HG03280 (cell line): Measurements from ENCODE around the gene SPATA19.

Source experiments
- ATAC-seq: cut with Tn5 transposase; IDR thresholded peaks from one replicate; pipeline ENCODE4 v1.9.1; 2021; ENCODE audit warnings: mild to moderate bottlenecking, moderate library complexity; ENCODE audit not compliant: unreplicated experiment

Gene SPATA19

DNA sequence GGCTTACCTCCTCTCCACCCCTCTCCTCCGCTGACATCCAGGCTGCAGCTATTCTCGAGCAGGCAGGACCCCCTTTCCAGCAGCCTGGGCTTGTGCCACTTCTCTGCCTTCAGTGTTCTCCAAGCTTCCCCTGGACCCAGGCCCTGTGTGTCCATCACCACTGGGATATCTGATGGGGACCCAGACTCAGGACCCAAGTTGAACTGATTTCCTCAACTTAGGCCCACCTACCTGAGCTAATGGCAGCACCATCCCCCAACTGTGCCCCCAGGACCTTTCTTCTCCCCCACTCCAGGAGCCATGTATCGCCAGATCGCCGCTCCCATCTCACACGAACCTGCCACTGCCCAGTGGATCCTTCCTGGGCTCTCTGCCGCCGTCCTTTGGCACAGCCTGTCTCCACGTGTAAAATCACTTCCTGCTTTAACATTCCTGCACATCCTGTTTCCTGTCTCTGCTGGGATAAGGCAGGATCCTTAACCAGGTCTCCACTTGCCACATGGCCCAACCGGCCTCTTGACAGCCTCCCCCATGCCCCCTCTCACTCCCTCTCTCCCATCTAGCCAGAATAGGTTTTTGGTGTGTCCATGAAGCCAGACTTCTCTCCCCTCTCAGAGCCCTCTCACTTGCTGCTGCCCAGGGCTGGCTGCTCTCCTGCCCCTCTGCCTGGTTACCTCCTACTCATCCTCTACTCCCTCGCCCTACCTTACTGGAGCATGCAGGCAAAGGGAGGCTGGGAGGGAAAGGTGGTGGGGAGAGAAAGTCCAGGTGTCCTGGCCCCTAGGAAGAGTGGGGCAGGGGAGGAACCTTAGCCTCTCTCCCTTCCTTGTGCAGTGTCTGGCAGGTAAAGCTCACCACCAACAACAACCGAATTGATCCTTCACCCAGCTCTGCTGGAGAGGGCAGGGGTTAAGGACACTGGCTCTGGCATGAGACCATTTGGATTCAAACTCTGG is 9.4 kb downstream of the SPATA19 start:
- ATAC-seq = no peak

- peak; percentile 70 for ATAC-seq
Measured at GRCh38 chr11:133834682-133835592, 10.4 kb downstream of the SPATA19 start.

- ATAC-seq = no peak
Measured at GRCh38 chr11:133833898-133834681, 11.2 kb downstream of the SPATA19 start.

DNA sequence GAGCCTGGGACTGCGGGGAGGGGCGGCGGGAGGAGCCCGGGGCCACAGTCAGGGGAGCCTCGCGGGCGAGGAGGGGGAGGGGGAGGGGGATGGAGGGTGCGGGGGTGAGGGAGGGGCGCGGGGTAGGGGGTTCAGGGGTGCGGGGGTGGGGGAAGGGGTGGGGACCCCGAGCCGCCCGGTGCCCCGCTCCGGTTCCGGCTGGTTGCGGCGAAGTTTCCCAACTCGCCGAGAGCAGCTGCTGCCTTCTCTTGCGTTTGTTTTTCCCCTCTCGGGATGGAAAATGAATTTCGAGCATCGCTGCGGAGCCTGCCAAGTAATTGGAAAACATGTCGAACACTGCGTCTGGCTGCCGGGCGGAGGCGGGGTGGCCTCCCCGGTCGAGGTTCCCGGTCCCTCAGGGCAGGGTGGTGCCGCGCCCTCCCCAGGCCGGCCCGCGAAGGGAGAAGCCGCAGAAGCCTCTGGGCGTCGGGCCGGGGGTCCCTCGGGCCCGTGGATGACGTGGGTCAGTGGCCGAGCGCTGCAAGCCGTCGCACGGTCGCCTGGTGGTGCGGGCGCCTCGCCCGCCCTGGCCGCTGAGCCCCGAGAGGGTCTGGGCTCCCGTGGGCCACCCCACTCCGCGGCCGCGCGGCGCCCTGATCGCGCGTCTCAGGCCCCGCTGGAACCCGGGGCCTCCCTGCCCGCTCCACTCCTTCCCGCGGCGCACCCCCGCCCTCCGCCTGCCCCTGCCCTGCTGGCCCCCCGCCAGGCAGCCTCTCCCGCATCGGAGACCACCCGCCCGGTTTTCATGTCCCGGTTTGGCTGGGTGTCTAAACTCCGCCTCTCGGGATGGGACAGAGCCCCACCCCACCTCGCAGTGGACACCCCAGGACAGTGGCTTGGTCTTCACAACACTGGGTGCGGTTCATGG is 12.1 kb downstream of the SPATA19 start:
- no peak for ATAC-seq

- no peak for ATAC-seq
Measured at GRCh38 chr11:133832096-133832990, 13.0 kb downstream of the SPATA19 start.

DNA sequence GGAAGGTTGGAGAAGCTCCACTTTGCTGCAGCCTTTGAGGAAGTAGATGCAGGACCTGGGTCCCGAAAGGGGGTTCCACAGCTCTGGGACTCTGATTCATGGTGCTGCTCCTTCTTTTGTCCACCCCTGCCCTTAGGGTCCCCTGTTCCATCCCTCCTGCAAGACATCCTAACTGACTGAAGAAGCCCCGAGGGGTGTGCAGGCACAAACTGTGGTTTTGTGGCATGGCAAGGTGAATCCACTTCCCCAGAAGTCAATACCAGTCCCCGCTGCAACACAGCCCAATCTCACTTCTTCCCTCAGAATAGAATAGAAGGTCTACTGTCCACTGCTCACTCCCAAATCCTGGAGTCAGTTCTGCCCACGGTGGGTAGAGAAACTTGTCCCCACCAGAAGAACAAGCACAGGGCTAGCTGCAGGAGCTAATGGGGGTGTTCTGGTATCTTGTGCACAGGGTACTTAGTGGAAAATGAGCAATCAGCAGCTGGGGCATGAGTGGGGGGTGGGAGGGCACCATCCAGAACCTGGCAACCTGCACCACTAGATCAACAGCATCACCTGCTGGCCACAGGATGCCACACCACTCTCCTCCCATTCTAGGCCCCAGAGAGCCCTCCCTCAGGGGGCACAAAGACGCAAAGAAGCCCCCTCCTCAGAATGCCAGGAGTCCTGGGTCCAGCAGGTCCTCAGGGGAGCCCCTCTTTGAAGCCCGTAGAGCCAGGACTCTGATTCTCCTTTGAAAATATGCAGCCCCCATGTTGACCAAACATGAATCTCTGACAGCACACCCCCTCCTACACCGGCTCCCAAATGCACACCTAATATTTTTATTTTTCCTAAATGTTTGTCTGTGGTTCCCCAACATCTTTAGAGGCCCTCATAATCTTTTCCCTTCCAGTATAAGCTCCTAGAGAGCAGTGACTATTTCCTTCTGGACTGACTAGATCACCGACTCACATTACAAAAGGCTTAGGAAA is 14.1 kb downstream of the SPATA19 start:
- no peak for ATAC-seq

DNA sequence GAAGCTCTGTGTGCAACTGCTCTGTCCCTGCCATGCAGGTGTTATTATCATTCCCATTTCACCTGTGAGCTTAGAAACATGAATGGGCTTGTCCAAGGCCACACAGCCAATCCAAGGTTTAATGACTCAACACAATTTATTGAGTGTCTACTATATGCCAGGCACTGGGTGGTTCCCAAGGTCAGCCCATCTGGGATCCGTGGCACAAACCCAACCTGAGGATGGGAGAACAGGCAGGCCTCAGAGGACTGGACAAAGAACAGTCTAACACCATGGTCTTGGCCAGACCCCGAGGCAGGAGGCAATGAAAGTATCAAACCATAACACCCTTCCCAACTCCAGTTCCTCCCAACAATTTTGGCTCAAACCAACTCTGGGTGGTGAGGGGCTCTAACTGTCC is 15.7 kb downstream of the SPATA19 start:
- no peak for ATAC-seq

- no peak for ATAC-seq
Measured at GRCh38 chr11:133828871-133829270, 16.4 kb downstream of the SPATA19 start.

DNA sequence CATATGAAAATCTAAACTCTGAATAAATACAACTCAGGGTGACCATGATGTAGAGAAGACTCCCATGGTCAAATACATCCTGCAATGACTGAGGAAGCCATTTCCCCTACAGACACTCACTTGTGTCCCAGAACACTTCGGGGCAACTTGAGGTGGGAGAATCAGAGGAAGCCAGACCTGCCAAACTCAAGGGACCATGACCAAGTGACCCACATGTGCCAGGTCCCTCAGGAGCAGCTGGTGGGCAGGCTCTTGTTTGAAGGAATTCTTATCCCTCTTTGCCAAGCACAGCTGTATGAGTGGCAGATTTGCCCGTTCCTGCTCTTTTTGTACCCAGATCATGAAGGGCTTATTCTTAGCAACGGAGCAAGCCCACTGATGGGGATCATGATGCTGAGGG is 17.8 kb downstream of the SPATA19 start:
- no peak for ATAC-seq

DNA sequence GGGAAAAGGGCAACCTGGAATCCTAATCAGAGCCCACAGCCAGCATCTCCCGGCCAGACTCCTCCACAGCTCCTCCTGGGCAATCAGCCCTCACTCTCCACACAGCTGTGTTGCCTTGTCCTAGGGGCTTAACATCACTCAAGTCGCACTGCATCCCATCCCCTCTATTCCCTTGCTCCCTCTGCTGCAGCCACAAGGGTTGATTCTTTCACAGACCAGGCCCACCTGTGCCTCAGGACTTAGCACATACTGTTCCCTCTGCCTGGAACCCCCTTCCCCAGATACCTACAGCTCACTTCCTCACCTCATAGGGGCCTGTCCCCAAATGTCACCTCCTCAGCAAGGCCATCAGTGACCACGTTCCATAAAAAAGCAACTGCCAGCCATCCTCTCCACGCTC is 18.4 kb downstream of the SPATA19 start:
- ATAC-seq = no peak

DNA sequence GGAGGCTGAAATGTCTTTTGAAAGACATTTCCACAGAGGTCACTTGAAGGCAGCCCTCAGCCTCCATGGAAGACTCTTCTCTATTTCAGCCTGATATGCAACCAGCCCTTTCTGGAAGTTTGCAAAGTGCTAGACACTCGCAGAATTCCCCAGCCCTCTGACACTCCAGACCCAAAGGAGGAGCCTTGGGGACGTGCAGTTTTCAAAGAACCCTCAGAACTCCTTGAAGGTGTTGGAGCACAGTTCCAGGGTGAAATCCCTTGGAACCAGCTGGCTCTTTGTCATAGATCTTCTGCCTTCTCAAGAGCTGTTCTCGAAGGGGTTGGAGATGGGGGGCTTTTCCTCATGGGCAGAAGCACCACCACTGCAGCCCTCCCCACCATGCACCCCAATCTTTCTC is 19.6 kb downstream of the SPATA19 start:
- ATAC-seq = no peak

GRCh38 chr11:133825156-133825555 is 20.2 kb downstream of the SPATA19 start:
- no peak for ATAC-seq

DNA sequence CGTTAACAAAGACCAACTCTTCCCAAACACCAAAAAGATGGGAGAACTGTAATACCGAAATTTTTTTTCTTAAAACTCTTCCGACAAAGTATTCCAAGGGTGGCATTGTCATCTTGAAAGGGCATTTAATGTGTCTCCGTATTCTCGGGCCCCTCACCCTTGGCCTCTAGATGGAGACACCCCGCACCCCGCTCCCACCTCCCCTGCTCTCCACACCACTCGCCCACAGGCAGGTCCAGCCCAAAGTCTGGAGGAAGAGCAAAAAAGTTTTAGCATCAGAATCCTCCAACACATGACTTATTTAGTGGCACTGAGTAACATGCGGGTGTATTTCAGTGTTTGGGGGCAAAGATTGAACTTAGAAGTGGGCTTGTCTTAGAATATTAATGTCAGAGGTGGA is 20.7 kb downstream of the SPATA19 start:
- no peak for ATAC-seq

GRCh38 chr11:133823614-133824013 is 21.7 kb downstream of the SPATA19 start:
- ATAC-seq = no peak

- ATAC-seq = no peak
Measured at GRCh38 chr11:133823211-133823610, 22.1 kb downstream of the SPATA19 start.

DNA sequence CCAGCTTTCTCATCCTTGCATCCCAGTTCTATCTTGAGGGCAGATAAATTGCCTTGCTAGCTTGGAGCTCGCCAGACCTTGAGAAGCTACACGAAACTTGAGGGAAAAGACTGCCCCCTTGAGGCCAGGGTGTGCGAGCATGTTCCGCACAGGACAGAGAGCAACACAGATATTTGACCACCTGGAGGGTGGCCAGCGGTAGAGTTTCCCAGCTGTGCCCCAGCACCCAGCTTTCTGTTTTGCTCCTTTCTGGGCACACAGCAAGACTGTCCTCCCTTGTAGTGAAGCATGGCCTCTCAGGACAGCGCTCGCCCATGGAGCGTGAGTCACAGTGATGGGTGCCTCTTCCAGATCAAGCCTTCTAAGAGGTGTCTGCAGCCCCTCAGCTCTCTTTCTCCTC is 23.5 kb downstream of the SPATA19 start:
- peak; percentile 55 for ATAC-seq

DNA sequence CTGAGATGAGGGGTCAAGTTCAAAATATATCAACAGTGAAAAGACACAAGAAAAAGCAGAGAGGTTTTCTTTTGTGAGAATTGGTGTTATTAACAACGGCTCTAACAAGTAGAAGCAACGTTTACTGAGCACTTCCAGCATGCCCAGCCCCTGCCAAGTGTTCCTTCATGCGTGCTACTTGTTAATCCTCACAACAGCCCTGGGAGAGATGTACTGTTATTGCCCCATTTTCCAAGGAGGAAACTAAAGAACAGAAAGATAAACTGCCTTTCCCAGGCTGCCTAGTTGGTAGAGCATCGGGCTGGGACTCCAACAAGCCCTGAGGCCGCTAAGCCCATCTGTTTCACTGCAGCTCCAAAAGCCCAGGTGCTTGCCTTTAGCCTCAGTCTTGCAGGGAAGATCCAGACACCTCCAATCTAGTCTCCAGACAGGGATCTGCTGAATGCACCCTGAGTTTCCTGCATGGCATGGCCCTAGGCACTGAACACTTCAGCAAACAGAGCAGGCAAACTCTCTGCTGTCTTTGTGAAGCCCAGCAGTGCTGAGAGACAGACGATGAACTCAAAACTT is 25.5 kb downstream of the SPATA19 start:
- no peak for ATAC-seq
